ENCODE measurements around the gene RELCH.
A peak's percentile ranks its signal among the peaks of the same experiment; 100 is the strongest.

RELCH gene

DNA sequence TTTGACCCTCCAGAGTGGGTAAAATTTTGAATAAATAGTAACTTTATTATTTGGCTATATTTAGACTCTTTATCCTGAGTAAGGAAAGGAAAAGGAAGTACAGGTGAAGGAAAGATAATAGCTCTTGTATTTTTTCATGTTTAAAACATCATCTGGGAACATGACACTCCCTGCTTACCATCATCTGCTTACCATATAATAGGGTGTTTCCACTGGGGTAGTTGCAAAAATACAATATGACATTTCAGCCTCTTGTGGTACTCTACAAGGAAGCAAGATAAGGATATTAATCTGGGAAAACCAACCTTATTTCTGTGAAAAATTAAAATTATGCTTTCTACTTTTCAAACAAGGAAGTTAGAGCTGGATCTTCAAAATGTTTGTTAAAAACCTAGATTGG lies 9.9 kb downstream of the RELCH start:
- FAIRE-seq, result no peak

DNA sequence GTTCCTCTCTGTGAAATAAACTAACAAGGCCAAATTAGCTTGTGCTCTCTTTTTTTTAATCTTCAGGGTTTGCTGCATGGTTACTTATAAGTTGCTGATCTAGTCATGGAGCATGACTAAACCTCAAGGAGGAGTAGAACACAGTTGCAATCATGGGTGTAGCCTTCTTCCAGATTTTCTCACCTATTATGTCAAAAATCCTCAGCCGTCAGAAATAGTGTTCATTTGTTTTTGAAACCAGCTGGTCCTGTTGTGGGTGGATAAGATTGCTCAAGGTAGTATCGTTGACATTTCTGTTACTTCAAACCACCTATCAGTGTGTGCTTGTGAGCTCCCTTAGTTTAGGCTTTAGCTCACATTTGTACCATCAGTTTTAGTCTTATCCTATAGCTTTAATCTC lies 11.2 kb downstream of the RELCH start:
- no peak for FAIRE-seq

DNA sequence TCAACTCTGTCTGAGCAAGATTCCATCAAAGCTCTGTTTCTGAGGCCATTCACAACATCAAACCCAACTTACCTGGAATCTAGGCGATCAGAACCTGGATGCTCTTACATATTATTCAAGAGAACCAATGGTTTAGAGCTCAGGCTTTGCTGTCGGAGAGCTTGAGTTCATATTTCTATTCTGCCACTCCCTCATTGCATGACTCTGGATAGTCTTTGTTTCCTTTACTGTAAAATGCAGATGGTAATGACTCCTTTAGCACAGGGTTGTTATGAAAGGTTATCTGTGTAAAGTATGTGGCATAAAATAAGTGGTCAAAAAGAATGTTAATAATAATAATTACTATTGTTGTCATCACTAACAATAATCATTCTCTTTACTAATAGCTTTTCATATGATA lies 12.6 kb downstream of the RELCH start:
- FAIRE-seq, result no peak

DNA sequence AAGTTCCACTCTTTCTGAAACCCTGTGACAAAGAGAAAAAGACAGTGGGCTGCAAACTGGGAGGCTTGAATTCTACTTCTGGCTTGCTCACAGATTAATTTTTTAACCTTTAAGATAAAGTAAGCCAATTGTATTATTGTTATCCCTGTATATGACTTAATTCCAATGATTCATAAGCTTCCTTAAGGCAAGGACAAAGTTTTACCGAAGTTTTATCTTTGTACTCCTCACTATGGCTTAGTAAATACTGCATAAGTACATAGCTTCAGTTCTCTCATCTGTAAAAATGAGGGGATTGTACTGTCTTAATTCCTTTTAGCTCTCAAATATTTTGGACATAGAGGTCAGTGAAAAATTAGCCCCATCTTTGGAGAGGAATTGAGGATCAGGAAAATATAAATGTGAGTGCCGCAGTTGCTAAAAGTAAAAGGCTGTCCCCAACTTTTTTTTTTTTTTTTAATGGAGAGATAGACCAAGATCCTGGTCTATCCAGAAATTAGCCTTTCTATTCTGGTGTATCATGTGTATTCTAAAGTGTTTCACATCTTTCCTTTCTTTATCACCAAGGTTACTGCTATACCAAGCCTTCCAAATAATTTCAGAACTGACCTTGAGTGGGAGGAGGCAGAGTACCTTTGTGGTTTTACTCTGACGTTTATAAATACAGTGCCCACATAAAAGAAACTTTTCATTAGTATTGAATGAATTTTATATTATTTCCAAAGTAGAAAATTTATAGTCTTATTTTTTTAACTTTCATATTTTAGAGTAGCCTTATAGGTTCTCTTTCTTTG lies 13.3 kb downstream of the RELCH start:
- FAIRE-seq, result no peak

DNA sequence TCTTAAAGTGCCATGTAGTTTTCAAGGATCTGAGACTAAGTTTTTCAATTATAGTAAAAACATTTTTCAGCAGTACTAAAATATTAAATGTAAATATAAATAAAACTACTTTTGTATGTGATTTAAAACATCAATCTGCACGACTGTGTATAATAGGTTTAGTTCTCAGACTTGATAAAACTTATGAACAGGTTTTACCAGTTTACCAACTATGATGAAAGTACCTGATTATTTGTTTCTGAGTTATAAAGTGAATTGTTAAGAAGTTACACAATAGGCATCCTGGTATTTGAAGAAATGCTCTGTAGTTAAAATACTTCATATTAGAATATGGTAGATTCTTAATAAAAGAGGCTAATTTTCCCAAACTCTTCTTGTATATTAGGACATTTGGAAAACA lies 14.8 kb downstream of the RELCH start:
- FAIRE-seq, result peak; percentile 43

DNA sequence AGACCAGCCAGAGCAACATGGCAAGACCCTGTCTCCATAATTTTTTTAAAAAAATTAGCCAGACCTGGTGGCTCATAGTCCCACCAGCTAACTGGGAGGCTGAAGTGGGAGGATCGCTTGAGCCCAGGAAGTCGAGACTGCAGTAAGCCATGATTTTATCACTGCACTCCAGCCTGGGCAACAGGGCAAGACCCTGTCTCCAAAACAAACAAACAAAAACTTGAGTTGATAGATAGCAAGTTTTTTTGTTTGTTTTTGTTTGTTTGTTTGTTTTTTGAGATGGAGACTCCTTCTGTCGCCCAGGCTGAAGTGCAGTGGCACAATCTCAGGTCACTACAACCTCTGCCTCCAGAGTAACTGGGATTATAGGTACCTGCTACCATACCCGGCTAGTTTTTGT lies 18.8 kb downstream of the RELCH start:
- no peak for FAIRE-seq

DNA sequence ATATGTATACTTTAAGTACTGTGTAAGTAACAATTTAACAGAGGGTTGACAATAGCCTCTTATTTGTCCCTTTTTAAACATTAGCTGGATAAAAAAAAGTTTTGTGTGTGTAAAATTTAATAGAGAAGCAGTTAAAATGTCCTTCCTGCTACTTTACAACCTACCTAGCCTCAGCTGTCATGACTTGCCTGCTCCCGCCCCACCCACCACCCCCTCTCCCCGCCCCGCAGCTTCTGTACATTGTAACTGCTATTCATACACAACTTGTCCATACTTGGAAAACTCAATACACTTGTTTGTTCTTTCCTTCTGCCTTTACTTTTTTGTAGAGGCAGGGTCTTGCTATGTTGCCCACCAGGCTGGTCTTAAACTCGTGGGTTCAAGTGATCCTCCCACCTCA lies 19.5 kb downstream of the RELCH start:
- no peak for FAIRE-seq

DNA sequence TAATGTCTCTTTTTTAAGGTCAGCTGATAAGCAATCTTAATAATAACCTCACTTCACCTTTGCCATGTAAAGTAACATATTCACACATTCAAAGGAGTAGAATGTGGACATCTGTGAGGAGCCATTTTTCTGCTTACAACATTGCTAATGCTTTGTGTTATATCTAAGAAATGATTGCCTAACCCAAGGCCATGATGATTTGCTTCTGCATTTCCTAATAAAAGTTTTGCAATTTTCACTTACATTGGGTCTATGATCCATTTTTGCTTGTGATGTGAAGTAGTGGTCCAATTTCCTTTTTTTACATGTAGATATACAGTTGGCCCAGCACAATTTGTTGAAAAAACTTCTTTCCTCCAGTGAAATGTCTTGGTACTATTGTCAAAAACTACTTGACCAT lies 22.0 kb downstream of the RELCH start:
- FAIRE-seq, result no peak

DNA sequence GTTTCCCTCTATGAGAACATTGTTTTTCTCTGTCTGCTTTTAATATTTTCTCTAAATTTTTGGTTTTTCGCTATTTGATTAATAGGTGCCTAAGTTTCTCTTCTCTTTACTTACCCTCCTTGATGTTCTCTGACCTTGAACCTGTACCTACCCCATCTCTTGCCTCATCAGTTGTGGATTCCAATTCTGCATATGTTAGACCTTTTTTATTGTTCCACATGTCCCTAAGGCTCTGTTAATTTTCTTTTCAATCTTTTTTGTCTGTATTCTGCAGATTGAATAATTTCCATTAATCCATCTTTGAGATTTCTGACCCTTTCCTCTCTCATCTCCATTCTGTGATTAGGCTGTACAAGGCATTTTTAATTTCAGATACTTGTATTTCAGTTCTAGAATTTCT lies 23.1 kb downstream of the RELCH start:
- no peak for FAIRE-seq

DNA sequence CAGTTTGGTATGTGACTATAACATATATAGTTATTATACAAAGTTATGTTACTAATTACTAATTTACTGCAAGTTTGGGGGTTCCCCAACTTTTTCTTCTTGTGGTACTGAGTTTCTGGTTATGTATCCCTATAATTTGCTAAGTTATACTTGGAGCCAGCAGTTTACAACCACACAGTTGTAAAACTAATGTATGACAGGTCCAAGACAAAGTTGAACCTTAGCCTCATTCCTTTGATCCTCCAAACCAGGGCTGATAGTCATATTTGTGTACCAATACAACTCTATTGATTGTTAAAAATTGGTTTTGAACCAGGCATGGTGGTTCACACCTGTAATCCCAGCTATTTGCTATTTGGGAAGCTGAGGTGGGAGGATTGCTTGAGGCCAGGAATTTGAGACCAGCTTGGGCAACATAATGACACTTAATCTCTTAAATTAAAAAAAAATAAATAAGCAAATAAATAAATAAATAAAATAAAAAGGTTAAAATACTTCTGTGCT lies 24.3 kb downstream of the RELCH start:
- FAIRE-seq, result no peak

DNA sequence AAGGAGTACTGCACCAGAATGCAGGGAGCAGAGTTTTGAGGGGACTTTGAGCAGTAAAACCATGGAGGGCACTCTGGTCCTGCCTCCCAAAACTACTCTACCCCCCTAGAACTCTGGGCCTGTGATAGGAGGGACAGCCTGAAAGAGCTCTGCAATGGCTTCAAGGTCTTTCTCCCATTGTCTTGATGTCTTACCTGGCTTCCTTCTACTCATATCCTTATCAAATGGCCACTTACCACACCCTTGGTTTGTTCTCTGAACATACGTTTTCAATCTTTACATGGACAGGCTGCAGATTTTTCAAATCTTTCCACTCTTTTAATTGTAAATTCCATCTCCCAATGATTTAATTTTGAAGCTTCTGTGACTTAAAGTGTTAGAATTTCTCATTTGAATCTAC lies 27.7 kb downstream of the RELCH start:
- no peak for FAIRE-seq

DNA sequence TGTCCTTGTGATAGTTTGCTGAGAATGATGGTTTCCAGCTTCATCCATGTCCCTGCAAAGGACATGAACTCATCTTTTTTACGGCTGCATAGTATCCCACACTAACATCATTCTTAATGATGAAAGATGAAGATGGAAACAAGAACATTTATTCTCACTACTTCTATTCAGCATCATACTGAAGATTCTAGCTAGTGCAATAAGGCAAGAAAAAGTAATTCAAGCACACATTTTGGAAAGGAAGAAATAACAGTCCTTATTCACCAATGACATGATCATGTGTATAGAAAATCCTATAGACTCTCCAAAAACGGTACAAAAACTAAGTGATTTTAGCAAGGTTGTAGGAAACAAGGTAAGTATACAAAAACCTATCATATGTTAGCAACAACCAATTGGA lies 37.2 kb downstream of the RELCH start:
- FAIRE-seq, result no peak

DNA sequence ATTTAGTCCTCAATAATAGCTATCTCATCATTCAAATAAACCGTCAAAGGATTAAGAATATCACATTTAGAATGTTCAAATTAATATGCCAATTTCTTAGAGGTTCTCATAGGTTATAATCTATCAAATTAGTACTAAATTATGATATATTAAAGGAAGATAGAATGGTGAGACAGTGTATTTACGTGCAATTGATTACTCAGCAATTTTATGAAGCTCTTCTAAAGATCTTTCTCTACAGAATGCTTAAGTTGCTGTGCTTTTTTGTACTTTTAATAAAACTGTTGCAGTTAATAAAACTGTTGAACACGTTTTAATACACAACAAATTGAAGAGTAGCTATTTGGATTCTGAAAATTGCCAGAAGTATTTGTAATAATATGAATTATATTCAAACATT lies 39.0 kb downstream of the RELCH start:
- no peak for FAIRE-seq

DNA sequence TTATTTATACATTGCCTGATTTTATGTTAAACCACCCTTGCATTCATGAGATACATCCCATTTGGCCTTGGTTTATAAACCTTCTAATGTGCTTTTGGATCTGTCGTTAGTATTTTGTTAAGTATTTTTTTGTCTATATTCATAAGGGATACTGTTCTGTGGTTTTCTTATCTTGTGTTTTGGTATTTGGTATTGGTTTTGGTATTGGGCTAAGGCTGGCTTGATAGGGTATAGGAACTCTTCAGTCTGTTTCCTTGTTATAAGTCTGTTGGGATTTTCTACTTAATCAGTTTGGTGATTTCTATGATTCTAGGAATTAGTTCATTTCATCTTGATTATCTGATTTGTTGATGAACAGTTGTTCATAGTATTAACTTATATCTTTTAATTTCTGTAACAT lies 49.2 kb downstream of the RELCH start:
- no peak for FAIRE-seq

DNA sequence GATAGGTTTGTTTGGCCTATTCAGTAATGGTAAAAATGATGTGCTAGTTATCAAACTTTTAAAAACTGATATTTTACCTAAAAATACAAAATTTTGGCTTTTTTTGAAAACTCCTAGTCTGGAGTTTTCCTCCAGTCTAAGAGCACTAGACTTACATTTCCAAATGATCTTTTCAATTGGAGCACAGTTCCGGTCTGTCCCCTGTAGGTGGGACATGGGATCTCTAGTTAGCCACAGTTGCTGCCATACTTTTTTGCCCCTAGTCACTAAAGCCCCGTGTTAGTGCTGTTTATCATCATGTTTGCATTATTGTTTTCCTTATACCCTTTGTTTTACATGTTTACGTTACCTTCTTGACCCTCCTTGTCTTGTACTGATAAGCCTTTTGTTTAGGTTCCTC lies 52.4 kb downstream of the RELCH start:
- FAIRE-seq, result no peak

DNA sequence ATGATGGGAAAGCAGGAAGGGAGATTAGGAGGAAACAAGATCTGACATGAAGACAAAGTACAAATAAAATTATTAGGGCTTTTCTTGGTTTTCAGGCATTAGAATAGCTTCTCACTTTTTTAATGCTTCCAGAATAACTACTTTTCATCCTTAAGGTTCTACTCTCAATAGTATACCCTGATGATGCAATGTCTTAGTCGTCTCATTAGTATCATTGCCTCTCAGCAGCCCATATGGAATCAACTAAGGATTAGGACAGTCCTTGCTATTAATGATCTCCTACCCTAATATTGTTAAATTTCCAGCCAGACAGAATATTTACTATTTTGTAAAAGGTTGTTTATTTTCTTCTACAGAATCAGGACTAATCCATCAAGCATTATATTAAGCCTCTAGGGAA lies 55.9 kb downstream of the RELCH start:
- FAIRE-seq, result no peak

DNA sequence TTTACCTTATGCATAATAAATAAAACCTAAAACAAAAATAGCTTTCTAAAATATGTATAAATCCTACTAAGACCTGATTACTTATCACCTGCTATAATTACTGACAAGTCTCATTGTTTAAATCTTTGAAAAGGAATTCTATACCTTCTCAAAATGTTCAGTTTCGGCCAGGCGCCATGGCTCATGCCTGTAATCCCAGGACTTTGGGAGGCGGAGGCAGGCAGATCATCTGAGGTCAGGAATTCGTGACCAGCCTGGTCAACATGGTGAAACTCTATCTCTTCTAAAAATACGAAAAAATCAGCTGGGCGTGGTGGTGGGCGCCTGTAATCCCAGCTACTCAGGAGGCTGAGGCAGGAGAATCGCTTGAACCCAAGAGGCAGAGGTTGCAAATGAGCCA lies 58.1 kb downstream of the RELCH start:
- FAIRE-seq, result no peak

DNA sequence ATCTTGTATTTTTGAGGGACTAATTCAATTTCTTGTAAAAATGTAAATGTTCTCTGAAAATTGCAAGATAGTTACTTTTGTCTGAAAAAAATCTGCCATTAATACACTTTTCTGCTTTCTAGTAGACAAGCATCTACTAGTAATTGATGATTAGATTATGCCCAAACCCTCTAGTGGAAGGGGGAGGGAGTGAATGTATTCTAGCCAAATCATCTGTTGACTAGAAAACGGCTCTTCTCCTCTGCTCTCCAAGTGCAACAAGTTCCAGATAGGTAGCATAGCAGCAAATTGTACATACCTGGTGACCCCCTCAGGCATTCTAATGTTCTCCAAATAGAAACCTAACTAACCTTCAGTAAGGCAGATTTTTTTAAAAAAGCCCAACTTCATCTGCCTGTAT lies 58.6 kb downstream of the RELCH start:
- no peak for FAIRE-seq

DNA sequence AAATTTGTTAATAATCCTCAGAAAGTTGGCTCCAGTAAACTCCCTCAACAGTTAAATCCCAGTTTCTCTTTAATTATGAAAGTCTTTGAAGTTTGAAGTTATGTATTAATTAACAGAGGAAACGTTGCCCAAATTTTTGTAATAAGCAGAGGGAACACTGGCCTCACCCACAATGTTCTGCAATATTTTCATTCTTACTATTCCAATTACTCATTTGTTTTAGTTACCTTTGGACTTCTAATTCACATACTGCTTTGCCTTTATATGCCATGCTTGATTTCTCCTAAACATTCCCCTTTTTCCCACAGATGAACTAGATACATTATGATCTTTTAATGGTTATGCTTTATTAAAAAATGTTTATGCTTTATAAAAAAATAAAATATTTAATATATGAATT lies 61.3 kb downstream of the RELCH start:
- no peak for FAIRE-seq

DNA sequence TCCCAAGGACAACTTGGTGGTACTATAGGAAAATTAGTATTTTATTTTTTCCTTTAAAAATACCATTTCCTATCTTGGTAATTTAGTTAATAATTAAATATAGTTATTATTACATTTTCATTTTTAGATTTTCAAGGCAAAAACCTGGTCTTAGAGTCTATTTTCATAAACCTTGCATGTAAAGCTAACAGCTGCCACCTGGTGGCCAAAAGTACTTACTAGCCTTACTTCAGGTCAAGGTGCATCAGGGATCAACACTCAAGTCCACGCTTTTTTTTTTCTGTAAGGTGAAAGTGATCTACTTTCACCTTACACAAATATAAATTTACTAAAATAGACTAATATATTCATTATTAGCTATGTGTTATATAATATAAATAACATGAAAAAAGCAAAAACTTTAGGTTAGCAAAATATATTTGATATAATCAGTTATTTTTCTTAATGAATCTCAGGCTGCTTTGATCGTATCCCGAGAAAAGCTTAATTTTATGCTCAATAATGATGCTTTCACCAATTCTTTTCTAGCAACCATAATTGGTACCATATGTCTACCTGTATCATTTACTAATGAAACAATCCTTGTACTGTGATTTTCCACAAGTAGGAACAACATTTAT lies 62.5 kb downstream of the RELCH start:
- peak; percentile 94 for FAIRE-seq

DNA sequence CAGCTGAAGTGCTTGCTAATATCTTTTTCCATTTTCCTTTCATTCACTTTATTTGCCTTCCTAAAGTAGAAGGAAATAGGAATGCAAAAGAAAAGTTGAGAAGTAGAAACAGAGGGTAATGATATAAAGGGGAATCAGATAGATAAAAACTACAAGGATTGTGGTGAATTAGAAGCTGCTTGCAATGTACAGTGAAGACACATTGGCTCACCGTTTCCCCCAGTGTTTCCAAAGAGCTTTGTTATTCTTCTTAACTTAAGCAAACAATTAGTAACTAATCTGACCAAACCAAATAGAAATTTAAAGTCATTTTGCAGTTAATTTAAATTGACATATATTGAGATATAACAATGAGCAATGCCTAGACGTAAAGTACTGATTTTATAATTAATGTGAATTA lies 63.4 kb downstream of the RELCH start:
- no peak for FAIRE-seq

DNA sequence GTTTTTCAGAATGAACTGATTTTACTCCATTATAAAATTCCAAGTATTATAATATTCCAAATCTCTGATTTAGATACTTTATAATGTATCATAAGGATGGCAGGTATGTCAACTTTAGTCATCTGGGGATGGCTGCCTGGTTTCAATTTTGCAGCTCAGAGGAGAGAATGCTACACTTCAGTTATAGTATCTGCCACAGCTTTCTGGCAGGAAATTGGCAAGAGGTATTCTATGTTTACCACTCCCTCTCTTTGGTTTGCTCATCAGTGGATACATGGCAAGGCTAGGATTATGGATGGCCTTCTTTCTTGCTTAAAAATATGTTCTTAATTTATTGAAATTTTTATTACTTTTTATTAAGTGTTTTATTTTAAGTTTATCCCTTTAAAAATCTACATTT lies 71.0 kb downstream of the RELCH start:
- FAIRE-seq, result no peak

DNA sequence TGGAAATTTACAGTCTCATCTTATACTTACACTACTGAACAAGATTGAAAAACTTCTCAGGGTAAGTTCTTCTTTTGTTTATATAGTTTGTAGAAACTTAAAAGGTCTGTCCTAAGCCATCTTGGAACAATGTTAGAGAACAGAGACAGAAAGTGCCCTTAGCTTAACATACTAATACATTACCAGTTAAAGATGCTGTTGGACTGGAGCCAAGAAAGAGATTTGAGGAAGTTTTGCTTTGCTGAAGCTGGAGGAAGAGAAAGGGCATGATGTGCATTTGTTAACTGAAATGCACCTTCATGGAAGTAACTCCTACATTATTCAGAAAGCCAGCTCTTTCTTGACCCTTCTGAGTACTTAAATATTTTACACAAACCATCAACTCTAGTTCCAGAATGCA lies 71.6 kb downstream of the RELCH start:
- FAIRE-seq, result no peak

DNA sequence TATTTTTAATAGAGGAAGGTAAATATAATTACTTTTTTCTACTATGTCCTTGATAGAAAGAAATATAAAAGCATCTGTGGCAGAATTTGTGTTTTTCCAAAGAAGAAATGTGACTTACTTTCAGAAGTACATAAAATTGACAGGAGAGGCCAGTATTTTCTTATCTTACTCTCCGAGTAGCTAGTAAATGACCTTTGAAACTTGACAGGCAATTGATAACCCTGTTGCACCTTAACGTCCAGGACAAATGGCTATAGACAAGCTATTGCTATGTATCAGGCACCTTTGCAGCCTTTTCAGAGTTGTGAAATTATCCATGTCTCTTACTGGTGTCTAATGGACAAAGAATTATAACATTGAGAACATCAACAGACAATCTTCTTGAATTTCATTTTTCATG lies 75.0 kb downstream of the RELCH start:
- FAIRE-seq, result no peak

DNA sequence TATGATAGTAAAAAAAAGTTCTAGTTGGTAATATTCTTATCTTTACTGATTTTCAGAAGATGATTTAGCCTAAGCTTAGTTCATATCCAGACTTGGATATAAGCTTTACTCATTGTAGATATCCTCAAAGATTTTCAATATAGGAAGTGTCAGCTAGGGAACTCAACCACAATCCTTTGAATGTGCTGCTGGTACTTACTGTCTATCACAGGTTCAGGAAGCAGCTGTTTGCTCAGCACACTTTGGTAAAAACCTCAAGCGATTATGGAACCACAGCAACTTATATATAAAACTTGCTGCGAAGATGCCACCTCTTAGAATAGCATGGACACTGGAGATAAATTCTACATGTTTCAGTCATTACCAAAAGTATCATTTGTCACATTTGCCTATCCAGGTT lies 77.9 kb downstream of the RELCH start:
- no peak for FAIRE-seq

All from endometrium (tissue), 2 donors.